Umbilical cord (tissue), 2 donors: Measurements from ENCODE around the gene PMIS2. TPM values are rescaled to one million over a fixed set of nuclear protein-coding genes. Genes with fewer than 3 reads are reported as not detected.
A peak's percentile ranks its signal among the peaks of the same experiment; 100 is the strongest.

Experiments
- DNase-seq: peaks from one replicate; pipeline ENCODE4 v3.0.0-alpha.2; 2015; ENCODE audit warnings: low spot score
- total RNA-seq: library from RNA; depleted of rRNA; stranded (reverse); fragments of >200 nt; gene quantifications from one replicate; pipeline ENCODE4 v1.2.3, GENCODE V29; 2014; ENCODE audit warnings: low replicate concordance; ENCODE audit not compliant: insufficient read depth

The PMIS2 gene
- total RNA-seq, 1 donor from 2014 or later = not detected

- DNase-seq = peak; percentile 99
These were observed 42.8 kb downstream of the PMIS2 start, which contains the start of gene RBM42 for GRCh38 chr19:35628565-35629331. RBM42 (plus strand) TSS chr19:35629036; CDS start chr19:35629154, 118 bp downstream.

- DNase-seq = no peak
These were observed 43.3 kb downstream of the PMIS2 start for GRCh38 chr19:35629332-35629633.

GRCh38 chr19:35633727-35634440, 47.9 kb downstream of the PMIS2 start:
- no peak for DNase-seq

GRCh38 chr19:35636651-35637050, 50.7 kb downstream of the PMIS2 start:
- DNase-seq = no peak

Other genes starting within 250 kb of the PMIS2 start
- gene FFAR1, start 238.3 kb upstream of the PMIS2 start, total RNA-seq = 0.48 TPM
- gene FFAR3, start 227.7 kb upstream of the PMIS2 start, total RNA-seq = 7.0 TPM
- gene GPR42, start 215.1 kb upstream of the PMIS2 start, total RNA-seq = not detected
- gene FFAR2, start 137.9 kb upstream of the PMIS2 start, total RNA-seq = 0.72 TPM
- gene KRTDAP, start 95.7 kb upstream of the PMIS2 start, total RNA-seq = 56.1 TPM
- 11.8 TPM for gene DMKN, start 72.5 kb upstream of the PMIS2 start, total RNA-seq
- gene SBSN, start 57.9 kb upstream of the PMIS2 start, total RNA-seq = 2.2 TPM
- gene GAPDHS, start 52.7 kb upstream of the PMIS2 start, total RNA-seq = not detected
- 55.4 TPM for gene TMEM147, start 40.5 kb upstream of the PMIS2 start, total RNA-seq
- gene ATP4A, start 22.5 kb upstream of the PMIS2 start, total RNA-seq = not detected
- gene HAUS5, start 26.6 kb downstream of the PMIS2 start, total RNA-seq = 4.6 TPM
- gene RBM42, start 42.9 kb downstream of the PMIS2 start, total RNA-seq = 20.9 TPM
- not detected for gene ETV2, start 55.6 kb downstream of the PMIS2 start, total RNA-seq
- 177 TPM for gene COX6B1, start 62.1 kb downstream of the PMIS2 start, total RNA-seq
- gene UPK1A, start 80.3 kb downstream of the PMIS2 start, total RNA-seq = 6.7 TPM
- gene ZBTB32, start 118.4 kb downstream of the PMIS2 start, total RNA-seq = not detected
- 2.2 TPM for gene KMT2B, start 131.8 kb downstream of the PMIS2 start, total RNA-seq
- gene IGFLR1, start 156.3 kb downstream of the PMIS2 start, total RNA-seq = not detected
- gene U2AF1L4, start 159.2 kb downstream of the PMIS2 start, total RNA-seq = not detected
- gene PSENEN, start 159.5 kb downstream of the PMIS2 start, total RNA-seq = 3.6 TPM
- 8.4 TPM for gene LIN37, start 162.4 kb downstream of the PMIS2 start, total RNA-seq
- gene HSPB6, start 170.9 kb downstream of the PMIS2 start, total RNA-seq = 67.4 TPM
- gene PROSER3, start 172.0 kb downstream of the PMIS2 start, total RNA-seq = 15.9 TPM
- gene ARHGAP33, start 189.4 kb downstream of the PMIS2 start, total RNA-seq = 0.96 TPM
- gene PRODH2, start 226.7 kb downstream of the PMIS2 start, total RNA-seq = 5.5 TPM